Cardiac fibroblast (primary cell): Measurements from ENCODE around the gene ZNF610.
"Not testable (repeated sequence)": the region's sequence is repeated elsewhere in the genome, so short reads cannot be mapped to it uniquely, and the experiment has no call there.

Experiments
- DNase-seq, 2 donors: peaks; one replicate each; pipeline versions ENCODE4 v3.0.0 to v3.0.0-alpha.2; 2010; ENCODE audit warnings: low read depth in 2 of 2
- H3K4me3 ChIP-seq, 2 donors: replicated peaks in 1 of 2; 1 replicate in 1 of 2; 2 replicates in 1 of 2; pipeline ENCODE4 v1.5.1; 2011; ENCODE audit warnings: low read depth in 2 of 2, low read length in 2 of 2, mild to moderate bottlenecking in 2 of 2, moderate library complexity in 1 of 2
- TF ChIP-seq, protein P1 (sequence below): IDR thresholded peaks from one replicate; pipeline ENCODE4 v1.5.1; 2011; ENCODE audit warnings: low read depth, mild to moderate bottlenecking, low read length, inconsistent platforms

Gene ZNF610

DNA sequence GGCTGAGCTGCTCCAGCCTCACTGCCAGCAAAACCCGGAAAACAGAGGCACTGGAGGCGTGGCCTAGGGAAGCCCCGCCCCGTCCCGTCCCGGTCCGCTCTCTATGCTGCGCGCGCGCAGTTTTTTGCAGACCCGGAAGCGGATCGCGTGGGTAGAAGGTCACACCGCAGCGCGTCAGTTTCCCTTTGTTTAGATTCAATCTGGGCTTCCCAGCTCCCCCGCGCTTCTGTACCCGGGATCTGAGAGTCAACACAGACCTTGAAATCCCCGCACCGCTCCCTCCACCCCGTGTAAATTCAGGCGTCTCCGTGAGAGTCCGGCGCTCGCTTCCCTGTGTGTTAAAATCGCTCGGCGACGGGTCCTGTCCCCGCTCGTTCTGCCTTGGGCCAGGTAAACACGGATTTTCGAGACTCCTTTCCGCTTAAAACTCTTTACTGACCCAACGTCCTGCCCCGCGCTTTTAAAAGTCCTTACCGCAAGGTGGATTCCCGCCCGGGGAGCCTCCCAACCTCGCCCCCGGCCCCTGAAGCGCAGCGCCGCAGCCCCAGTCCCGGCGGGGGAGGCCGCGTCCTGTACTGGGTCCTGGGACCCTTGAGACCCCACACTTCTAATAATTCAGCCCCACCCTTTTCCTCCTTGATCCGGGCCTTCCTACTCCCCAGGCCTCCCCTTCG lies at the start of gene ZNF610:
Gene ZNF610, plus strand, starts transcription at position 127 of the 674 bp plus-strand sequence. CDS start 12,930 bp downstream, outside the sequence.
- DNase-seq = peak; percentile 88 to 89
- H3K4me3 ChIP-seq = peak within 1 kb of the TSS; percentile 82 to 85
- TF ChIP-seq, protein P1, sequence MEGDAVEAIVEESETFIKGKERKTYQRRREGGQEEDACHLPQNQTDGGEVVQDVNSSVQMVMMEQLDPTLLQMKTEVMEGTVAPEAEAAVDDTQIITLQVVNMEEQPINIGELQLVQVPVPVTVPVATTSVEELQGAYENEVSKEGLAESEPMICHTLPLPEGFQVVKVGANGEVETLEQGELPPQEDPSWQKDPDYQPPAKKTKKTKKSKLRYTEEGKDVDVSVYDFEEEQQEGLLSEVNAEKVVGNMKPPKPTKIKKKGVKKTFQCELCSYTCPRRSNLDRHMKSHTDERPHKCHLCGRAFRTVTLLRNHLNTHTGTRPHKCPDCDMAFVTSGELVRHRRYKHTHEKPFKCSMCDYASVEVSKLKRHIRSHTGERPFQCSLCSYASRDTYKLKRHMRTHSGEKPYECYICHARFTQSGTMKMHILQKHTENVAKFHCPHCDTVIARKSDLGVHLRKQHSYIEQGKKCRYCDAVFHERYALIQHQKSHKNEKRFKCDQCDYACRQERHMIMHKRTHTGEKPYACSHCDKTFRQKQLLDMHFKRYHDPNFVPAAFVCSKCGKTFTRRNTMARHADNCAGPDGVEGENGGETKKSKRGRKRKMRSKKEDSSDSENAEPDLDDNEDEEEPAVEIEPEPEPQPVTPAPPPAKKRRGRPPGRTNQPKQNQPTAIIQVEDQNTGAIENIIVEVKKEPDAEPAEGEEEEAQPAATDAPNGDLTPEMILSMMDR = no peak

DNA sequence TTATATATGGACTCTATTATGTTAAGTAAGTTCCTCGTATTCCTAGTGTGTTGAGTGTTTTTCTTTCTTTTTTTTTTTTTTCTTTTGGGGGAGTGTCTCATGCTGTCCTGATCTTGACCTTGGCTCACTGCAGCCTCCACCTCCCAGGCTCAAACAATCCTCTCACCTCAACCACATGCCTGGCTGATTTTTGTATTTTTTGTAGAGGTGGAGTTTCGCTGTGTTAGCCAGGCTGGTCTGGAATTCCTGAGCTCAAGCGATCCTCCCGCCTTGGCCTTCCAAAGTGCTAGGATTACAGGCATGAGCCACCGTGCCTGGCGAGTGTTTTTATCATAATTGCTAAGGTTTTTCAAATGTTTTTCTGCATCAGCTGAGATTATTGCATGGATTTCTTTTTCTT lies 49.8 kb upstream of the ZNF610 start:
- DNase-seq = no peak
- no peak overlapping the region for H3K4me3 ChIP-seq
- TF ChIP-seq, protein P1 = no peak

DNA sequence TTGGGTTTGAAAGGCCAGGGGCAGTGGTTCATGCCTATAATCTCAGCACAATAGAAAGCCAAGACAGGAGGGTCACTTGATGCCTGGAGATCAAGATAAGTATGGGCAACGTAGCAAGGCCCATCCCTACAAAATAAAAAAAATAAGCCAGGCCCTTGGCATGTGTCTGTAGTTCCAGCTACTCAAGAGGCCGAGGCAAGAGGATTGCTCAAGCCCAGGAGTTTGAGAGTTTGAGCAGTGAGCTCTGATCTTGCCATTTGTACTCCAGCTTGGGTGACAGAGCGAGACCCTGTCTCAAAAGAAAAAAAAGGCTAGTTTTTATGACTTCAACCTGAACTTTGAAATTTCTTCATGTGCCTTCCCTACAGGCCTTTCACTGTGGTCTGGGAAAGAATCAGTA lies 44.3 kb upstream of the ZNF610 start:
- no peak overlapping the region for H3K4me3 ChIP-seq
- DNase-seq = no peak
- TF ChIP-seq, protein P1 = no peak

DNA sequence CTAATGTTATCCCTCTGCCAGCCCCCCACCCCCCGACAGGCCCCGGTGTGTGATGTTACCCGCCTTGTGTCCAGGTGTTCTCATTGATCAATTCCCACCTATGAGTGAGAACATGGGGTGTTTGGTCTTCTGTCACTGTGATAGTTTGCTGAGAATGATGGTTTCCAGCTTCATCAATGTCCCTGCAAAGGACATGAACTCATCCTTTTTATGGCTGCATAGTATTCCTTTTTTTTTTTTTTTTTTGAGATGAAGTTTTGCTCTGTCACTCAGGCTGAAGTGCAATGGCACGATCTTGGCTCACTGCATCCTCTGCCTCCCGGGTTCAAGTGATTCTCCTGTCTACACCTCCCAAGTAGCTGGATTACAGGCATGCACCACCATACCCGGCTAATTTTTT lies 43.1 kb upstream of the ZNF610 start:
- not testable (repeated sequence) for H3K4me3 ChIP-seq, DNase-seq

DNA sequence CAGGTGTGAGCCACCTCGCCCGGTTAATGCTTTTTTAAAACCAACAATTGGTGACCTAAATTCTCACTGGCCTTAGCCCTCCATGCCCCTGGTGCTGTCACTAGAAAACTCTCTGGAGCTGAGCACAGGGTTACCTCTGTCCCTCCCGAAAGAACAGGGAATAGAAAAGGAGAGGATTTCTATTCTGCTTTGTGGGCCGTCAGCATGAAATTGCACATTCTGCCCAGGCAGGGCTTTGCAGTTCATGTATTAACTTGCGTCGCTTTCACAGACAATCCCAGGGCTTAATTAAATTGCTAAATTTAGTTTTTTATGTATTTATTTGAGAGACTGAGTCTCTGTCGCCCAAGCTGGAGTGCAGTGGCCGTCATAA lies 39.7 kb upstream of the ZNF610 start:
- TF ChIP-seq, protein P1 = no peak
- peak overlapping the region; percentile 59 to 91 for H3K4me3 ChIP-seq
- no peak for DNase-seq

DNA sequence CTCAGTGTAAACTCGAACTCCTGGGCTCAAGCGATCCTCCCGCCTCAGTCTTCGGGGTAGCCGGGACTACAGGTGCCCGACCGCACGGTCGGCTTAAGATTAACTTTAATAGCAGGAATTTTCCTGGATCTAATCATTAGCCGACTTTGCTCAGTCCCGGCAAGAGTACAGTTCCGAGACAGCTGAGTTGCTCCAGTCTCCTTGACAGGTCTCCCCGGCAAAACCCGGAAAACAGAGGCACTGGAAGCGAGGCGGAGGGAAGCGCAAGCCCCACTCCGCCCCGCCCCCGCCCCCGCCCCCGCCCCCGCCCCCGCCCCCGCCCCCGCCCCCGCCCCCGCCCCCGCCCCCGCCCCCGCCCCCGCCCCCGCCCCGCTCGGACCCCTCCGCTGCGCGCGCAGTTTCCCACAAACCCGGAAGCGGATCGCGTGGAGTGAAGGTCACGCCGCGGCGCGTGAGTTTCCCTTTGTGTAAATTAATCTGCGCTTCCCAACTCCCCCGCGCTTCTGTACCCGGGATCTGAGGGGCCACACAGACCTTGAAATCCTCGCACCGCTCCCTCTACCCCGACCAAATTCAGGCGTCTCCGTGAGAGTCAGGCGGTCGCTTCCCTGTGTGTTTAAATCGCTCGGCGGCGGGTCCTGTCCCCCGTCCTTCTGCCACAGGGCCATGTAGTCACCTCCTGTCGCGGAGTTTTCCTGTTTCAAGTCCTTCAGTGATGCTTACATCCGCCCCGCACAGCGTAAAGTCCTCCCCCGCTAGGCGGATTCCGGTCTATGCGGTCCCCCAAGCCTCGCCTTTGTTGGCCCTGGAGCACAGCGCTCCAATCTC lies 39.1 kb upstream of the ZNF610 start, which contains the start of gene ZNF480:
Gene ZNF480, plus strand, starts transcription at position 397 of the 828 bp plus-strand sequence. CDS start 3,244 bp downstream, outside the sequence.
- TF ChIP-seq, protein P1 = no peak
- H3K4me3 ChIP-seq = peak within 1 kb of the TSS; percentile 91 to 94
- peak; percentile 73 to 83 for DNase-seq
